HG03135 (cell line): ENCODE results near the gene PLPP2.

Experiments used
- ATAC-seq: cut with Tn5 transposase; IDR thresholded peaks from one replicate; pipeline ENCODE4 v1.9.1; 2021; ENCODE audit warnings: mild to moderate bottlenecking, moderate library complexity; ENCODE audit not compliant: unreplicated experiment

PLPP2 gene

GRCh38 chr19:294946-295686, 3.9 kb upstream of the PLPP2 start:
- no peak for ATAC-seq

- ATAC-seq, result no peak
Measured at GRCh38 chr19:294341-294945, 3.2 kb upstream of the PLPP2 start.

DNA sequence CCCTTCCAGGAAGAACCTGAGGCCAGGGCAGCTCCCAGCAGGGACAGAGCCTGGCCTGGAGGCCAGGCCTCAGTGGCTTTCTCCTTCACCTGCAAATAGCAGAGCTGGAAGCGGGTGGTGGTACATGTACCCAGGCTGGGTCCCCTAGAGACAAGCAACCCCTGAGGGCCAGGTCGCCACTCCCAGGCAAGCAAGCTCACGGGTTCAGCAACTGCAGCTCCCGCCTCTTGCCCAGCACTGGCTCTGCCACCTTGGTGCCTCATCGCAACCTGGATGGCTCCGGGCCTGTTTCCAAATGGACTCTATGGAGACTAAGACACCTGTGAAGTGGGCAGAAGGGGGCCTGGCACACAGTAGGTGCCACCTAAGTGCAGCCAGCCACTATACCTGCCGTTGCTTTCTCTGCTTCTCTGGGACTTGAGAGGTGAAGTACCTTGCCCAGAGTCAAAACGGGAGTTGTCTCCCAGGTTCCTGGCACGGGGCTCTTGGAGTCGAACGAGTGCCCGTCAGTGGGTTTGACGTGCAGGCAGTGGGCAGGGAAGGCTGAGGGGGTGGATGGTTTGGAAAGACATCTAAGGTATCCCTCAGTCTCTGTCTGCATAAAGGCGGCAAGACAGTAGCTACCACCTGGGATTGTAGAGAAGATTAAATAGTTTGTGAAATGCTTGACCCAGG, 2.4 kb upstream of the PLPP2 start:
- no peak for ATAC-seq

DNA sequence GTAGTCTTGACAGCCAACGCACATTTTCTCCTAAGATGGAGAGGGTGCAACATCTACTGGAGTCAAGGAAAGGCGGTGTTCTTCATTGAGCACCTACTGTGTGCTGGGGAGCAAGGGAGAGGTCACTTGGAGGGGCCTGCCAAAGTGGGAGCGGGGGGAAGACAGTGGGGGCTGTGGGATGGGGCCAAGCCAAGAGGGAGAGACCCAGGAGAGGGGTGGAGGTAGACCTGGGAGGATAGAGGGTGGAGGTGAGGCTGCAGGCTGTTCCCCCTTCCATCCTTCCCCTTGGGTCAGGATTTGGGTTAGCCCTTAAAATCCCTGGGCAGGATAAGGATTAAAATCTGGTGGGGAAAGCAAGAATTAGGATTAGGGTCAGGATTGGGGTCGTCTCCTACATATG, 1.7 kb upstream of the PLPP2 start:
- ATAC-seq, result no peak

GRCh38 chr19:292281-292884, 1.2 kb upstream of the PLPP2 start:
- ATAC-seq, result no peak

DNA sequence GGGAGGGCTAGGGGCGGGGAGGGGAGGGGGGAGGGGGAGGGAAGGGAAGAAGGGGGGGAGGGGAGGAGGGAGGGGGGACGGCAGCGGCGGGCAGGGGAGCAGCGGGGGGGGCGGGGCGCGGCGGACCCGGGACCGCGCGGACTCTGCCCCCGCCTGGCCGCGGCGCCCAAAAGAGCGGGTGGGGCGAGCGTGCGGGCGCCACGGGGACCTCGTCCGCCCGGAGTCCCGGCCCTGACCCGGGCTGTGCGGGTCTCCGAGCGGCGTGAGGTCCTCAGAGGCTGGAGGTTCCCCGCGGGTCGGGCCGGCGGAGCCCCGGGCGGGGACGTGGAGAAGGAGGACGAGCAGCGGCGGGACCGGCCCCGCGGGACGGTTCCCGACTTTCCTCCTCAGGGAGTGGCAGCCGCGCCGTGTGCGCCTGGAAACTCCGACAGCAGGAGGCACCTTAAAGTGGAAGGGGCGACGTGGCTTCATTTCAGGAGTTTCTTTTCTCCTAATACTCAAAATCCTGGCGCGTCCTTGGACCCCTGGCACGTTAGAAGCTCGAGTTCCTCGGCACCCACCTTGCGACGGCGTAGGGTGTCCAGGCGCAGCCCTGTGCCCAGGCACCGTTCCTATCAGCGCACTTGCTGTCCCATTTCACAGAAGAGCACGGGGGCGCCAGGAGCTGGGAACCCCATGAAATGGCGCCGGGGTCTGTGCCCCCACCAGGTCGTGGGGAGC, 518 bp upstream of the PLPP2 start:
- ATAC-seq, result no peak

DNA sequence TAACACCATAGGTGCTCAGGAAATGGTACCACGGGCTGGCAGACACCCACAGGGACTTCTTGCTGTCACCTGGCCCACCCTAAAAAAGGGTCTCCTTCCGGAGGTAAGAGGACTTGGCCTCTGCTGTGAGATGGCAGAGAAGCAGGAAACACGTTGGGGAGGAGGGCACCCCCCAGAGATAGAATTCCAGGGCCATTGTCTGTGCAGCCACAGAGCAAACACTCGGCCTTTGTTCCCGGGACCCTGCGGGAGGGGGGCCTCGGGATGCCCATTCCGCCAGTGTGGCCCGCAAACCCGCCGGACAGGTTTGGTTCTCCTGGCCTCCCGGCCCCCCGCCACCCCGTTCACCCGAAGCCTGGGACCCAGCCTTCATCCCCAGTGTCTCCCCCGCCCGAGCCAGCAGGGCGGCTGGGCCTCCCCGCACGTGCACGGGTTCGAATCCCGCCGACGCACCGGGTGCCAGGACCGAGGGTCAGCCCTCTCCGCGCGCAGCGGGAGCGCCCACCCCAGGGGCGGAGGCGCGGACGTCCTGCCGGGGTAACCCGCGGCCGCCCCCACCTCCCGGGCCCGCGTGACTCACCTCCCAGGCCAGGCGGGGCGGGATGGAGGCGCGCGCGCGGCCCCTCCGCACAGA, 714 bp downstream of the PLPP2 start:
- ATAC-seq, result no peak

- no peak for ATAC-seq
Measured at GRCh38 chr19:289651-290371, 1.4 kb downstream of the PLPP2 start.

DNA sequence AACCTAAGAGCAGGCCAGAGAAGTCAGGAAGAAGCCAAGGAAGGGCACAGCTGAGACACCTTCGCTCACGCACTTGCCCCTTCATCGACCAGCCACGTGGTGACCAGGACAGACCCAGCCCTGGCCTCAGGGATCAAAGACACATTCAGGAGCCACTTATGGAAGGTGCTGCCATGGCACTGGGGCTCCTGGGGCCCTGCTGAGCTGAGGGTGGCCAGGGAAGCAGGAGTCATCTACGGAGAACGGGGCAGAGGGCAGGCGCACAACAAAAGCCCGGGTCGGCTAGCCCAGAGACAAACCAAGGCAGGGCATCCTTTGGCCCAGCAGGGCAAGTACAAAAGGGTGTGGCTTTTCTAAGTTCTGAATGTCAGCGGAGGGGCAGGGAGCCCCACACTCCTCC, 2.3 kb downstream of the PLPP2 start:
- no peak for ATAC-seq

GRCh38 chr19:287381-287871, 3.8 kb downstream of the PLPP2 start:
- no peak for ATAC-seq

DNA sequence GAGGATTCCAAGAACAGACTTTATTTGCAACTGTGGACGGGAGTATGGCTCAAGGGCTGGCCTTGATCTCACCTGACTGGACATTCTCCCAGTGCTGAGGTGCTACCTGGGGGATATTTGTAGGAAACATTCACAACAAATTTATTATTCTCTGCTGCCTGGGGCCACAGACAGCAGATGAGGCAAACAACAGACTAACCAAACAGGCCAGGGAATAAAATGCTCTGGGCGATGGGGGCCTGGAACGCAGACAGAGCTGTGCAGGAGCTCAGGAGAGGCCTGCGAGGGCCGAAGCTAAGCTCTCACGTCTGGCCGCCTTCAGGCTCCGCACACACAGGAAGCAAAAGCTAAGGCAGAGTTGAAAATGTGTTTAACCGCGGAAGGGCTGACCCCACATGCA, 7.8 kb downstream of the PLPP2 start:
- ATAC-seq, result no peak

- no peak for ATAC-seq
Measured at GRCh38 chr19:282501-282900, 8.7 kb downstream of the PLPP2 start.

DNA sequence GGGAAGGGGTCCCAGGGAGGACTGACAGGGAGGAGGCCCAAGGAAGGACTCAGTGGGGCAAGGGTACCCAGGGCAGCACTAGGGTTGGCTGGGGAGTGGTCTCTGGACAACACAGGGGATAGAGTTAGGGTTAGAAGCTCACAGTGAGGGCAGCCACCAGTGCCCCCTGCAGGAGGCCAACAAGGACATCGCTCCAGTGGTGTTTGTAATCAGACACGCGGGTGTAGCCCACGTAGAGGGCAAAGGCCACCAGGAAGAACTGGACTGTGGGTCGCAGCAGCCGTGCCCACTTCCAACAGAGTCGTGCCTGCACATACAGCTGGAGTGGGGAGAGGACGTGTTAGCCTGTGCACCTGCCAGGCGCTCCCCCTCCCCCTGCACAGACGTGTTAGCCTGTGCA, 9.2 kb downstream of the PLPP2 start:
- no peak for ATAC-seq

DNA sequence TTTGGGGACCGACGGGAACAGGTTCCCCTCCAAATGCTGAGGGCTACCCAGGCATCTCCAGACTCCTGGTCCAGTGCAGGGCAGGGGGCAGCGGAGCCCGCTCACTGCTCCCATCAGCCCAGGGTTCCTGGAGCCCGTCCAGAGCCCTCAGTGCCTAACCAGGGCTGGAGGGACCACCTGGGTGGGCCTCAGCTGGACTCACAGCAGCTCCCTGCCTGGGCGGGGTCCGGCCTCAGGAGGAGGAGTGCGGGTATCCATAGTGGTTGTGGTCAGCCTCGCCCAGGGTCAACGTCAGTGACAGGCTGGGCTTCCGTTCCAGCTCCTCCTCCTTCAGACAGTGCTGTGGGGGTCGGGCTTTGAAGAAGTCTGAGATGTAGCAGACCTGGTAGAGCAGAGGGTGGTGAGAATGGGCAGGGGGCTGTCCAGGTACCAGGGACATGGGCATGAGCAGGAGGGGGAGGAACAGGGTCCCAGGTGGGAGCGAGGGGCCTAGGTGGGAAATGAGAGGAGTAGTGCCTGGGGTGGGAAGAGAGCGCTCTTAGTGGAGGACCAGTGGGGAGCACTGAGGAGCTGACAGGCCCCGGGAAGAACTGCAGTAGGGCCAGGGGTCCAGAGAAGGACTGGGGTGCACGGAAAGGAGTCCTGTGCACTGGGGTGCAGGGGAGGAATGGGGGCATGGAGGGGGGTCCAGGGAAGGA, 9.9 kb downstream of the PLPP2 start:
- ATAC-seq, result no peak

- ATAC-seq, result no peak
Measured at GRCh38 chr19:280541-281009, 10.6 kb downstream of the PLPP2 start.

GRCh38 chr19:279656-280055, 11.5 kb downstream of the PLPP2 start:
- ATAC-seq, result no peak

- no peak for ATAC-seq
Measured at GRCh38 chr19:279231-279630, 12.0 kb downstream of the PLPP2 start.

GRCh38 chr19:277581-278165, 13.5 kb downstream of the PLPP2 start:
- ATAC-seq, result no peak

GRCh38 chr19:277131-277530, 14.1 kb downstream of the PLPP2 start:
- no peak for ATAC-seq
